GM19351 (cell line): ENCODE measurements around the gene GLIS1.

Experiments
- ATAC-seq: cut with Tn5 transposase; IDR thresholded peaks from one replicate; pipeline ENCODE4 v1.9.1; 2021; ENCODE audit warnings: mild to moderate bottlenecking, moderate library complexity; ENCODE audit not compliant: unreplicated experiment

GLIS1 gene

GRCh38 chr1:53583868-53584776 is 154.8 kb downstream of the GLIS1 start:
- ATAC-seq, result no peak

- ATAC-seq, result no peak
Observed at GRCh38 chr1:53583021-53583867, 155.7 kb downstream of the GLIS1 start.

GRCh38 chr1:53582211-53583020 is 156.5 kb downstream of the GLIS1 start:
- ATAC-seq, result no peak

GRCh38 chr1:53581476-53581875 is 157.5 kb downstream of the GLIS1 start:
- no peak for ATAC-seq

- no peak for ATAC-seq
Observed at GRCh38 chr1:53580739-53581475, 158.1 kb downstream of the GLIS1 start.

GRCh38 chr1:53580009-53580400 is 159.0 kb downstream of the GLIS1 start:
- ATAC-seq, result no peak

GRCh38 chr1:53579221-53580008 is 159.5 kb downstream of the GLIS1 start:
- no peak for ATAC-seq

- no peak for ATAC-seq
Observed at GRCh38 chr1:53578358-53578757, 160.6 kb downstream of the GLIS1 start.

- no peak for ATAC-seq
Observed at GRCh38 chr1:53577761-53578100, 161.2 kb downstream of the GLIS1 start.

- no peak for ATAC-seq
Observed at GRCh38 chr1:53576866-53577760, 161.9 kb downstream of the GLIS1 start.

- ATAC-seq, result no peak
Observed at GRCh38 chr1:53576381-53576801, 162.6 kb downstream of the GLIS1 start.

GRCh38 chr1:53575955-53576320 is 163.0 kb downstream of the GLIS1 start:
- ATAC-seq, result no peak

- ATAC-seq, result no peak
Observed at GRCh38 chr1:53575141-53575954, 163.6 kb downstream of the GLIS1 start.

- ATAC-seq, result no peak
Observed at GRCh38 chr1:53574621-53575020, 164.3 kb downstream of the GLIS1 start.

- ATAC-seq, result no peak
Observed at GRCh38 chr1:53573931-53574330, 165.0 kb downstream of the GLIS1 start.

GRCh38 chr1:53573522-53573921 is 165.4 kb downstream of the GLIS1 start:
- no peak for ATAC-seq

- ATAC-seq, result no peak
Observed at GRCh38 chr1:53572815-53573173, 166.2 kb downstream of the GLIS1 start.
